ENCODE results near the gene APBA2. TPM values are rescaled to one million over a fixed set of nuclear protein-coding genes. Genes with fewer than 3 reads are reported as not detected.

The APBA2 gene
- total RNA-seq, 1 donor from 2014 or later: 0.38 TPM

- H3K4me3 ChIP-seq: no peak overlapping the region
- no peak for TF ChIP-seq CTCF (IDR thresholded peaks at IDR 0.05; ENCODE audit: borderline replicate concordance)
- H3K36me3 ChIP-seq: no peaks in the 10 kb centered on the region
- H3K9me3 ChIP-seq (replicated peaks): no peaks in the 10 kb centered on the region
- H3K27ac ChIP-seq (replicated peaks): no peak overlapping the region
- H3K27me3 ChIP-seq (ENCODE audit: low read depth): peaks cover 32% of the 10 kb centered on the region
- no peak for DNase-seq
- no peaks in the 10 kb centered on the region for H3K4me1 ChIP-seq
- intact Hi-C loops (cut with micrococcal nuclease): no loop called here
Observed at GRCh38 chr15:28900892-28901586, 15.3 kb downstream of the APBA2 start.

GRCh38 chr15:28901587-28901980 lies 15.8 kb downstream of the APBA2 start:
- intact Hi-C loops (cut with micrococcal nuclease): no loop called here
- TF ChIP-seq CTCF (IDR thresholded peaks at IDR 0.05; ENCODE audit: borderline replicate concordance): no peak
- no peaks in the 10 kb centered on the region for H3K36me3 ChIP-seq

GRCh38 chr15:28901987-28902745 lies 16.4 kb downstream of the APBA2 start:
- H3K4me3 ChIP-seq: no peak overlapping the region
- no peaks in the 10 kb centered on the region for H3K4me1 ChIP-seq
- H3K27ac ChIP-seq (replicated peaks): no peak overlapping the region
- H3K36me3 ChIP-seq: no peaks in the 10 kb centered on the region
- intact Hi-C loops (cut with micrococcal nuclease): no loop called here
- no peak for TF ChIP-seq CTCF (IDR thresholded peaks at IDR 0.05; ENCODE audit: borderline replicate concordance)
- H3K9me3 ChIP-seq (replicated peaks): no peaks in the 10 kb centered on the region
- H3K27me3 ChIP-seq (ENCODE audit: low read depth): peaks cover 37% of the 10 kb centered on the region
- DNase-seq: no peak

More at GRCh38 chr15:28901587-28901980, 15.8 kb downstream of the APBA2 start:
- H3K9me3 ChIP-seq (replicated peaks): no peaks in the 10 kb centered on the region
- no peaks in the 10 kb centered on the region for H3K4me1 ChIP-seq
- H3K4me3 ChIP-seq: no peak overlapping the region
- no peak for DNase-seq
- peaks cover 37% of the 10 kb centered on the region for H3K27me3 ChIP-seq (ENCODE audit: low read depth)
- H3K27ac ChIP-seq (replicated peaks): no peak overlapping the region

GRCh38 chr15:28902856-28903255 lies 17.1 kb downstream of the APBA2 start:
- no peak for TF ChIP-seq CTCF (IDR thresholded peaks at IDR 0.05; ENCODE audit: borderline replicate concordance)
- Histone ChIP-seq H3K27ac (replicated peaks) (no peak overlapping the region), H3K4me1 (no peaks in the 10 kb centered on the region), H3K27me3 (ENCODE audit: low read depth) (peaks cover 42% of the 10 kb centered on the region), H3K4me3 (no peak overlapping the region), H3K36me3 (no peaks in the 10 kb centered on the region), H3K9me3 (replicated peaks) (no peaks in the 10 kb centered on the region)
- DNase-seq: no peak
- intact Hi-C loops (cut with micrococcal nuclease): no loop called here

- DNase-seq: no peak
- H3K4me1 ChIP-seq: no peaks in the 10 kb centered on the region
- H3K27me3 ChIP-seq (ENCODE audit: low read depth): peaks cover 45% of the 10 kb centered on the region
- H3K4me3 ChIP-seq: no peak overlapping the region
- intact Hi-C loops (cut with micrococcal nuclease): no loop called here
- H3K27ac ChIP-seq (replicated peaks): no peak overlapping the region
- H3K9me3 ChIP-seq (replicated peaks): no peaks in the 10 kb centered on the region
- no peaks in the 10 kb centered on the region for H3K36me3 ChIP-seq
- TF ChIP-seq CTCF (IDR thresholded peaks at IDR 0.05; ENCODE audit: borderline replicate concordance): no peak
Observed at GRCh38 chr15:28903555-28903954, 17.8 kb downstream of the APBA2 start.

Measured in left ventricle myocardium inferior (tissue), 1 donor.